ENCODE data around the gene TP73.

Gene TP73

GRCh38 chr1:3775490-3776230 is 123.3 kb downstream of the TP73 start:
- in situ Hi-C loops (cut with MboI; ENCODE audit: low sequenced_read_pairs), result no loop called here

- in situ Hi-C loops (cut with MboI; ENCODE audit: low sequenced_read_pairs), result no loop called here
Measured at GRCh38 chr1:3776231-3776961, 124.1 kb downstream of the TP73 start.

DNA sequence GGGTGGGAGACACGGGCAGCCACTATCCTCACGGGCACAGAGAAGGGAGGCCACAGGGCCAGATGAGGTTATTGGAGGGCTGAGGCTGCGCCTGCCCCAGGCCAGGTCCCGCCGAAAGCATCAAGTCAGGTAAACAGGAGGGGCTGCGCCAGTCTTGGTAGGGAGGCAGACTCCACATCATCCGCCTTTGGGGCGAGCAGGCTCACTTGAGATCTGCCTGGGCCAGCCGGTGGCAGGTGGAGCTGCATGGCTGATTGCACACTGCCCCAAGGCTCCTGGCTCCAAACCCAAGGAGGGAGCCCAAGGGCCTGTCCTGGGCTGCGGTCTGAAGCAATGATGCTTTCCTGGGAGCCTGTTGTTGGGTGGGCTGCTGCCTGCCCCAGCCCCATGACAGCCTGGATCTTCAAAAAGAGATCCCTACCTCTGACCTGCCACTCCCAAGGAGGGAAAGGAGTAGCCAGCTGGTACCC is 124.8 kb downstream of the TP73 start:
- in situ Hi-C loops (cut with MboI; ENCODE audit: low sequenced_read_pairs), result no loop called here

DNA sequence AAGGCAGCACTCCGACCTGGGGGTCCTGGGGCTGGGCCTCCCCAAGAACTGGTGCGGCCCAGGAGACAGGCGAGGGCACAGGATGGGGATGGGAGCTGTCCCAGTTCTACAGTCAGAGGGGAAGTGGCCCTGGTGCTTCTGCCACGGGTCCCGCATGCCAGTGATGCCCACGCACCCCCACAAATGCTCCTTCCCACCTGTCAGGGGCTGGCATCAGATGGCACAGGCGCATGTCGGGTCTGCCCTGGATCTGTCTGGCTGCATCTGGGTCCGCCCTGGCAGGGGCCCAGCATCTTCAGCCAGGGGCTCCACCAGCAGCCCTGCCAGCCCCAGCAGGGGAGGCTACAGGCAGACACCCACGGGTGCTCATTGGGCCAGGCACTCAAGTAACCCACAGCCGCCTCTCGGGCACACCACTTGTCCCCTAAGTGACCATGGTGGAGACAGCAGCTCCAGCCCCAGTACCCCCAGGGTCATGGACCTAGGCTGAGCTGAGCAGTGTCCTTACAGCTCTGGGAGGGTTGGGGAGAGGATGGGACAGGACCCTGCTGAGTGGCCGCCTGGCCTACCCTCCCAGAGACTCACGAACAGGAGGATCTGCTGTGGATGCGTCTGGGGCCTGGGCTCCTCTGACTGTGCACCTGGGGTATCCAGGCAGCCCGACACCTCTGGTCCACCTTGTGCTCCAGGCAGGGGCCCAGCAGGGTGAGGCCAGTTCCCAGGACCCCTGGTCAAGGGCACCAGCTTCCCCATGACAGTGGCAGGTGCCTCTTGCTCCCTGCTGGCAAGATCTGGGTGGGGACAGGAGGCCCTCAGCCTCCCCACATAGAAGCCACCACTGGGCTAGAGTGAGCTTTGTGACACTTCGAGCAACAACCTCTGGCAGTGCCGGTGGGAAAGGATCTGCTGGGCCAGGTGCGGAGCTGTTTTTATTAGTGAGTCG is 125.6 kb downstream of the TP73 start:
- in situ Hi-C loops (cut with MboI; ENCODE audit: low sequenced_read_pairs), result no loop called here

DNA sequence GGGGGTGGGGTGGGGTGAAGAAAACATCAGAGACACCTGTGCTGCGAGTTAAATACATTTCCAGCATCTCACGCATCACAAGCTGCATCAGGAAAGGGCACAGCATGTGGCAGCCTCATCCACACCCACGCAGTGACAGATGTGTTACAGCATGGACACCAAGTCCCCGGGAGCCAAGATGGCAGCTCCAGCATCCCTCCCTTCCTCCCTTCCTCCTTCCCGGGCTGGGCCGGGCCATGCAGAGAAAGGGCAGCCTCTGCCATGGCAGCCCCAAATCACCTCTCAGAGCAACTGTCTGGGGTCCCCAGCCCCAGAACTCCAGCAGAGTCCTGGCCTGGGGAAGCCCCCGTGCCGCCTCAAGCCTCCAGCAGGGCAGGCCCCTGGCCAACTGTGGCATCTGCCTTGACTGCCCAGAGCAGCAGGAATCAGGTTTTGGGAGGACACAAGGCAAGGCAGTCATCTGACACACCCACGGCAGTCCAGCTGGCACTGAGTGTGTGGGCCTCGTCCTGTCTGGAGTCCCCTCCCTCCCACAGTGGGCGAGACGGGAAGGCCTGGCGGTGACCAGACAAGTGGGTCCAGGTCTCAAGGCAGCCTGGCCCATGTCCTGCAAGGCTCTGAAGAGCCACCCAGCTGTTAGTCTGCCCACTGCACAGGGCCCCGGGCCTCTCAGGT is 126.4 kb downstream of the TP73 start:
- in situ Hi-C loops (cut with MboI; ENCODE audit: low sequenced_read_pairs), result no loop called here

- in situ Hi-C loops (cut with MboI; ENCODE audit: low sequenced_read_pairs), result no loop called here
Measured at GRCh38 chr1:3779265-3779911, 127.1 kb downstream of the TP73 start.

DNA sequence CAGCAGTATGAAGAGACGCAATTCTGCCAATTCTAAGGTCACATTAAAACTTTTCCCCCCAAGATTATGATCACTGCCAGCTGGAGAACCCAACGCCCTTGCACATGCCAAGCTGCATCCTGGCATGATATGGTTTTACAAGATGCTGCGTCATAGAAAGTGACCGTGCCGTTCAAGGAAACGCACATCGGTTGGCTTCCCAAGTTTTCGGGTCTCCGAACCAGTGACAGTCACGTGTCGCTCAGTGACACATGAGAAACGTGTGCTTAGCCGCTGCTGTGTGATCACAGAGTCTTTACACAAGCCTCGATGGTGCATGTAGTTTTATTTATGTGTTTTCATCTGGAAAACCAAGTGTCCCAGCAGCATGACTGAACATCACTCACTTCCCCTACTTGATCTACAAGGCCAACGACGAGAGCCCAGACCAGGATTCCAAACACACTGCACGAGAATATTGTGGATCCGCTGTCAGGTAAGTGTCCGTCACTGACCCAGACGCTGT is 127.6 kb downstream of the TP73 start:
- in situ Hi-C loops (cut with MboI; ENCODE audit: low sequenced_read_pairs), result no loop called here

GRCh38 chr1:3780901-3781300 is 128.6 kb downstream of the TP73 start:
- in situ Hi-C loops (cut with MboI; ENCODE audit: low sequenced_read_pairs), result no loop called here

GRCh38 chr1:3783651-3784474 is 131.5 kb downstream of the TP73 start:
- in situ Hi-C loops (cut with MboI; ENCODE audit: low sequenced_read_pairs), result no loop called here

- in situ Hi-C loops (cut with MboI; ENCODE audit: low sequenced_read_pairs), result no loop called here
Measured at GRCh38 chr1:3785045-3785444, 132.7 kb downstream of the TP73 start.

- in situ Hi-C loops (cut with MboI; ENCODE audit: low sequenced_read_pairs), result no loop called here
Measured at GRCh38 chr1:3785456-3786157, 133.3 kb downstream of the TP73 start.

Data from hTERT RPE-1 (cell line).